H1 (cell line): ENCODE data around the gene ABHD2. TPM values are rescaled to one million over a fixed set of nuclear protein-coding genes. Genes with fewer than 3 reads are reported as not detected.

ENCODE experiments used
- CTCF ChIA-PET: fragments of 300-600 bp; sonication (Branson Sonifier 250); formaldehyde crosslinking; loops from one replicate; lab custom pipeline; 2021; ENCODE audit not compliant: partially characterized antibody; lab: Charles Lee
- POLR2A ChIA-PET: fragments of 300-600 bp; sonication (Branson Sonifier 250); formaldehyde crosslinking; loops from one replicate; lab custom pipeline; 2021; ENCODE audit warnings: inconsistent platforms; ENCODE audit not compliant: partially characterized antibody; lab: Charles Lee
- DNase-seq, 2 experiments: peaks; one replicate each; pipeline versions ENCODE4 v3.0.0 to v3.0.0-alpha.2; 2010 to 2022; ENCODE audit warnings: low spot score in 2 of 2, low read depth in 1 of 2, mixed read lengths in 1 of 2
- FAIRE-seq: peaks from 2 replicates; lab custom pipeline; 2011; peaks lifted over from hg19 to GRCh38; lab: Jason Lieb, UNC
- H2AFZ ChIP-seq: 2 replicates; pipeline ENCODE4 v1.8.1; 2012; ENCODE audit warnings: low read length, inconsistent platforms
- H2AK5ac ChIP-seq: 2 replicates; pipeline ENCODE4 v1.6.1; 2013; ENCODE audit warnings: low read depth, low read length
- H2BK120ac ChIP-seq: replicated peaks from 2 replicates; pipeline ENCODE3; 2013; ENCODE audit warnings: low read depth, low read length, inconsistent platforms
- H2BK12ac ChIP-seq: 2 replicates; pipeline ENCODE4 v1.6.1; 2013; ENCODE audit warnings: low read depth, low read length
- H2BK15ac ChIP-seq: 2 replicates; pipeline ENCODE4 v1.6.1; 2013; ENCODE audit warnings: low read length
- H2BK20ac ChIP-seq: 2 replicates; pipeline ENCODE4 v1.6.1; 2013; ENCODE audit warnings: low read length
- H2BK5ac ChIP-seq: 2 replicates; pipeline ENCODE4 v1.6.1; 2013; ENCODE audit warnings: low read depth, low read length
- H3K14ac ChIP-seq: 2 replicates; pipeline ENCODE4 v1.6.1; 2013; ENCODE audit warnings: inconsistent platforms; ENCODE audit not compliant: insufficient read length
- H3K18ac ChIP-seq: 2 replicates; pipeline ENCODE4 v1.6.1; 2013; ENCODE audit warnings: low read length; ENCODE audit errors: extremely low read depth
- H3K23ac ChIP-seq: 2 replicates; pipeline ENCODE4 v1.6.1; 2013; ENCODE audit warnings: inconsistent platforms; ENCODE audit not compliant: insufficient read length
- H3K23me2 ChIP-seq: 2 replicates; pipeline ENCODE4 v1.6.1; 2013; ENCODE audit warnings: low read depth, low read length
- H3K27ac ChIP-seq: 2 replicates; pipeline ENCODE4 v1.6.1; 2011; ENCODE audit warnings: low read depth, low read length, inconsistent platforms
- H3K27me3 ChIP-seq, 4 experiments: replicated peaks in 1 of 4; 1 replicate in 1 of 4; 2 replicates in 3 of 4; pipeline versions ENCODE4 v1.6.1 to v1.8.1; 2011 to 2013; ENCODE audit warnings: low read length in 3 of 4, mild to moderate bottlenecking in 3 of 4, inconsistent platforms in 2 of 4, mixed read lengths in 2 of 4, moderate library complexity in 1 of 4; ENCODE audit not compliant: control insufficient read depth in 3 of 4, insufficient read depth in 3 of 4; ENCODE audit errors: extremely low read depth in 1 of 4
- H3K36me3 ChIP-seq, 4 experiments: 2 replicates each; pipeline versions ENCODE4 v1.6.1 to v1.8.1; 2011 to 2013; ENCODE audit warnings: mild to moderate bottlenecking in 4 of 4, low read length in 3 of 4, moderate library complexity in 2 of 4, control low read depth in 1 of 4, inconsistent platforms in 1 of 4; ENCODE audit not compliant: insufficient read depth in 4 of 4, control insufficient read depth in 2 of 4
- H3K4ac ChIP-seq: replicated peaks from 2 replicates; pipeline ENCODE3; 2013; ENCODE audit warnings: low read length, low read depth, mixed read lengths, inconsistent platforms; ENCODE audit not compliant: insufficient read length
- H3K4me1 ChIP-seq, 4 experiments: replicated peaks in 1 of 4; 1 replicate in 1 of 4; 2 replicates in 3 of 4; pipeline versions ENCODE4 v1.6.1 to v1.8.1; 2011 to 2013; ENCODE audit warnings: low read length in 3 of 4, inconsistent platforms in 2 of 4, mixed read lengths in 1 of 4; ENCODE audit not compliant: insufficient read depth in 4 of 4, control insufficient read depth in 3 of 4
- H3K4me2 ChIP-seq, 2 experiments: 2 replicates each; pipeline versions ENCODE4 v1.6.1 to v1.8.1; 2011 to 2013; ENCODE audit warnings: low read depth in 2 of 2, low read length in 2 of 2, control low read depth in 1 of 2, inconsistent platforms in 1 of 2, mild to moderate bottlenecking in 1 of 2; ENCODE audit not compliant: insufficient read depth in 1 of 2
- H3K4me3 ChIP-seq, 4 experiments: fragments of 200-600, 300-600 bp in 1 of 4; sonication (generic), shearing (Covaris generic), sonication (Bioruptor Twin) in 1 of 4; 2 replicates each; pipeline versions ENCODE4 v1.5.1 to v1.8.1; 2011 to 2016; ENCODE audit warnings: low read length in 4 of 4, low read depth in 3 of 4, control low read depth in 2 of 4, inconsistent platforms in 2 of 4, mild to moderate bottlenecking in 2 of 4, mixed read lengths in 1 of 4, moderate library complexity in 1 of 4; ENCODE audit not compliant: insufficient read depth in 2 of 4; ENCODE audit errors: extremely low read depth in 1 of 4
- H3K56ac ChIP-seq: replicated peaks from 2 replicates; pipeline ENCODE3; 2013; ENCODE audit warnings: low read depth, mild to moderate bottlenecking, mixed read lengths, low read length, inconsistent platforms; ENCODE audit not compliant: insufficient read length
- H3K79me1 ChIP-seq: 2 replicates; pipeline ENCODE4 v1.6.1; 2013; ENCODE audit warnings: low read depth, low read length, control low read depth
- H3K79me2 ChIP-seq, 2 experiments: 2 replicates each; pipeline versions ENCODE4 v1.6.1 to v1.8.1; 2012 to 2013; ENCODE audit warnings: low read length in 2 of 2, mild to moderate bottlenecking in 2 of 2, inconsistent platforms in 1 of 2; ENCODE audit not compliant: insufficient read depth in 2 of 2, control insufficient read depth in 1 of 2
- H3K9ac ChIP-seq, 4 experiments: replicated peaks in 1 of 4; 1 replicate in 1 of 4; 2 replicates in 3 of 4; pipeline versions ENCODE4 v1.6.1 to v1.8.1; 2011 to 2013; ENCODE audit warnings: low read depth in 3 of 4, low read length in 3 of 4, control low read depth in 2 of 4, mild to moderate bottlenecking in 2 of 4, moderate library complexity in 2 of 4, inconsistent platforms in 1 of 4; ENCODE audit errors: extremely low read depth in 1 of 4
- H3K9me3 ChIP-seq, 2 experiments: 2 replicates each; pipeline versions ENCODE4 v1.6.1 to v1.8.1; 2012 to 2013; ENCODE audit warnings: mild to moderate bottlenecking in 2 of 2, moderate library complexity in 2 of 2, control low read depth in 1 of 2, inconsistent platforms in 1 of 2, low read depth in 1 of 2, low read length in 1 of 2, mixed read lengths in 1 of 2; ENCODE audit not compliant: insufficient read depth in 2 of 2
- H4K20me1 ChIP-seq, 2 experiments: replicated peaks in 1 of 2; 2 replicates each; pipeline versions ENCODE3 to v1.8.1; 2011 to 2013; ENCODE audit warnings: inconsistent platforms in 2 of 2, low read length in 2 of 2, mild to moderate bottlenecking in 1 of 2; ENCODE audit not compliant: insufficient read depth in 2 of 2, control insufficient read depth in 1 of 2
- H4K5ac ChIP-seq: 2 replicates; pipeline ENCODE4 v1.6.1; 2013; ENCODE audit warnings: low read length, low read depth, mixed read lengths, inconsistent platforms; ENCODE audit not compliant: insufficient read length
- H4K8ac ChIP-seq: 2 replicates; pipeline ENCODE4 v1.8.0; 2013; ENCODE audit warnings: mild to moderate bottlenecking, moderate library complexity, low read length, inconsistent platforms; ENCODE audit not compliant: insufficient read depth; ENCODE audit errors: extremely low read depth
- H4K91ac ChIP-seq: replicated peaks from 2 replicates; pipeline ENCODE3; 2013; ENCODE audit warnings: low read length, mixed read lengths, inconsistent platforms; ENCODE audit not compliant: insufficient read length
- CHD2 ChIP-seq: IDR thresholded peaks from 2 replicates; pipeline ENCODE4 v1.6.1; 2012; ENCODE audit warnings: low read length, improper control_type of control experiment
- CTCF ChIP-seq, 3 experiments: IDR thresholded peaks; 1 replicate in 2 of 3; 2 replicates in 1 of 3; pipeline versions ENCODE4 v1.5.1 to v1.6.1; 2011; ENCODE audit warnings: low read length in 3 of 3, mild to moderate bottlenecking in 3 of 3, inconsistent platforms in 2 of 3, low read depth in 1 of 3, moderate library complexity in 1 of 3; ENCODE audit not compliant: insufficient read depth in 1 of 3; ENCODE audit errors: control extremely low read depth in 1 of 3
- GABPA ChIP-seq: IDR thresholded peaks from 2 replicates; pipeline ENCODE4 v1.6.1; 2011; ENCODE audit warnings: mild to moderate bottlenecking, low read length, moderate library complexity, borderline replicate concordance; ENCODE audit not compliant: insufficient read depth
- KDM5A ChIP-seq: fragments of 200-600 bp; IDR thresholded peaks from 2 replicates; pipeline ENCODE4 v1.7.1; 2012; ENCODE audit warnings: mild to moderate bottlenecking, low read length, inconsistent platforms, mixed read lengths
- POLR2A ChIP-seq, 2 experiments: IDR thresholded peaks; 1 replicate in 1 of 2; 2 replicates in 1 of 2; pipeline ENCODE4 v1.6.1; 2011; ENCODE audit warnings: low read depth in 2 of 2, low read length in 2 of 2, mild to moderate bottlenecking in 2 of 2; ENCODE audit errors: control extremely low read depth in 1 of 2
- RNF2 ChIP-seq: fragments of 200-900, 300-1000 bp; sonication (generic); IDR thresholded peaks from 2 replicates; pipeline ENCODE4 v1.7.1; 2016; ENCODE audit warnings: borderline replicate concordance, low read depth, mild to moderate bottlenecking, antibody characterized with exemption, low read length; ENCODE audit not compliant: poor library complexity, severe bottlenecking; ENCODE audit errors: missing control alignments
- SP1 ChIP-seq: IDR thresholded peaks from 2 replicates; pipeline ENCODE4 v1.6.1; 2011; ENCODE audit warnings: low read depth, low read length
- TBP ChIP-seq: IDR thresholded peaks from 2 replicates; pipeline ENCODE4 v1.6.1; 2011; ENCODE audit warnings: low read depth, low read length, improper control_type of control experiment
- WGBS, 2 experiments: shearing (Covaris generic) in 1 of 2; methylation state at CpG; one replicate each; pipeline versions ENCODE4 v1.1.6 to v1.1.7; 2013 to 2015; ENCODE audit warnings: low lambda C conversion rate in 2 of 2, mixed read lengths in 2 of 2, inconsistent platforms in 1 of 2, low coverage in 1 of 2, missing lambda C conversion rate in 1 of 2; ENCODE audit not compliant: insufficient replicate concordance in 2 of 2, insufficient coverage in 1 of 2, insufficient read length in 1 of 2; ENCODE audit errors: extremely low coverage in 1 of 2, missing lambda C conversion rate in 1 of 2; 5-methylcytosine and 5-hydroxymethylcytosine counted together
- polyA plus RNA-seq, 7 experiments: library from polyadenylated mRNA; depleted of rRNA in 3 of 7; stranded (reverse) in 5 of 7; unstranded in 2 of 7; fragments of >200 nt in 5 of 7; fragments of 200-250 nt in 2 of 7; gene quantifications; 1 replicate in 5 of 7; 2 replicates in 1 of 7; 4 replicates in 1 of 7; pipeline versions ENCODE4 v1.2.1 to v1.2.3, GENCODE V29; 2011 to 2013; ENCODE audit warnings: missing spikeins in 2 of 7, mixed read lengths in 2 of 7
- total RNA-seq: library from RNA; stranded (reverse); fragmentation: NEBNext Ultra II Directional; extraction: Animal tissue kit (Norgen Biotek cat#: 25700); gene quantifications from 2 replicates; pipeline ENCODE4 v1.2.1, GENCODE V29; 2021

ABHD2 gene
- total and polyA plus RNA-seq, 2 of the 8 experiments (the other 6 are each of a cell fraction or from before 2014, with no cell fraction given): 9.1 to 23.7 TPM

- no peak overlapping the region for H3K4ac ChIP-seq
- no peaks in the 10 kb centered on the region; the same call in 1 of the 2 replicates for H3K23me2 ChIP-seq
- H3K18ac ChIP-seq: no peak overlapping the region
- no peak overlapping the region for H3K14ac ChIP-seq
- no peaks in the 10 kb centered on the region; a peak in 1 of 8 replicates for H3K36me3 ChIP-seq
- H4K5ac ChIP-seq: no peak overlapping the region
- H3K79me2 ChIP-seq: no peaks in the 10 kb centered on the region
- H2BK12ac ChIP-seq: no peak overlapping the region
- no peaks in the 10 kb centered on the region for H3K79me1 ChIP-seq
- H3K27me3 ChIP-seq: no peaks in the 10 kb centered on the region
- no peak overlapping the region for H4K91ac ChIP-seq
- FAIRE-seq (no peak), DNase-seq (no peak)
- TF ChIP-seq SP1 (no peak), KDM5A (no peak), POLR2A (IDR thresholded peaks at IDR 0.05; ENCODE audit: control extremely low read depth in 1 of 2, low read depth in 2 of 2, low read length in 2 of 2) (no peak), CTCF (IDR thresholded peaks at IDR 0.05; ENCODE audit: control extremely low read depth in 1 of 3, insufficient read depth in 1 of 3, low read depth in 1 of 3, low read length in 3 of 3) (no peak), TBP (no peak), RNF2 (no peak), CHD2 (no peak), GABPA (no peak)
- no peak overlapping the region for H2BK120ac ChIP-seq
- no peak overlapping the region for H2AK5ac ChIP-seq
- no peak overlapping the region for H2BK5ac ChIP-seq
- H3K56ac ChIP-seq: no peak overlapping the region
- H2BK15ac ChIP-seq: no peak overlapping the region
- no peak overlapping the region for H2BK20ac ChIP-seq
- H3K27ac ChIP-seq: no peak overlapping the region
- H3K4me2 ChIP-seq: no peak overlapping the region
- no peak overlapping the region for H3K9ac ChIP-seq
- no peak overlapping the region for H4K8ac ChIP-seq
- no peaks in the 10 kb centered on the region for H4K20me1 ChIP-seq
- H3K9me3 ChIP-seq: peaks cover 19 to 20% of the 10 kb centered on the region in 2 experiments; a peak in 3 of 4 replicates
- POLR2A ChIA-PET: no interaction called here
- H3K4me1 ChIP-seq: no peaks in the 10 kb centered on the region
- CTCF ChIA-PET: interaction anchor here (0.7 kb wide), 1 partner anchor 8 kb away, joined by 3 read pairs; no protein-coding TSS in a partner anchor
- H3K4me3 ChIP-seq: no peak overlapping the region
- 90% methylated on average over 1 of the region's 1 CpG; no CpG with 5 or more reads in 1 of the 2 experiments for WGBS, 2 experiments
- no peak overlapping the region for H2AFZ ChIP-seq
- H3K23ac ChIP-seq: no peak overlapping the region
These were observed 22.0 kb upstream of the ABHD2 start for GRCh38 chr15:89066280-89066679.
